Ovary (tissue), 9 donors: ENCODE data around the gene LRRC32. TPM values are rescaled to one million over a fixed set of nuclear protein-coding genes. Genes with fewer than 3 reads are reported as not detected.

Source experiments
- DNase-seq, 5 donors: peaks; one replicate each; pipeline ENCODE4 v3.0.0-alpha.2; 2019 to 2020
- H3K27ac ChIP-seq, 2 donors: fragments of 200-600 bp; one replicate each; pipeline versions ENCODE4 v1.5.1 to v1.8.0; 2019 to 2022
- H3K27me3 ChIP-seq: fragments of 200-600 bp; one replicate; pipeline ENCODE4 v1.8.0; 2022
- H3K36me3 ChIP-seq: fragments of 200-600 bp; sonication (generic); one replicate; pipeline ENCODE4 v1.5.1; 2019
- H3K4me1 ChIP-seq: one replicate; pipeline ENCODE4 v1.8.1; 2013; ENCODE audit warnings: mild to moderate bottlenecking, moderate library complexity; ENCODE audit not compliant: insufficient read depth
- H3K4me3 ChIP-seq: fragments of 200-600 bp; sonication (generic); one replicate; pipeline ENCODE4 v1.5.1; 2017
- H3K9me3 ChIP-seq, 2 donors: fragments of 200-600 bp in 1 of 2; sonication (generic) in 1 of 2; one replicate each; pipeline versions ENCODE4 v1.5.1 to v1.8.1; 2013 to 2019; ENCODE audit warnings: mild to moderate bottlenecking in 1 of 2, moderate library complexity in 1 of 2
- CTCF ChIP-seq, 3 donors: fragments of 450-650 bp in 2 of 3; fragments of 200-600 bp in 1 of 3; IDR thresholded peaks; one replicate each; pipeline versions ENCODE4 v1.5.1 to v1.8.0; 2016 to 2022; ENCODE audit warnings: antibody characterized with exemption in 3 of 3, mild to moderate bottlenecking in 1 of 3
- EP300 ChIP-seq: sonication (generic); formaldehyde crosslinking; IDR thresholded peaks from one replicate; pipeline ENCODE4 v1.6.1; 2017; ENCODE audit warnings: antibody characterized with exemption
- POLR2A ChIP-seq: fragments of 450-650 bp; IDR thresholded peaks from one replicate; pipeline ENCODE4 v1.6.1; 2017; ENCODE audit warnings: antibody characterized with exemption, mild to moderate bottlenecking, moderate library complexity
- WGBS, 3 donors: extraction: QIAGEN DNeasy Blood & Tissue Kit in 1 of 3; methylation state at CpG; one replicate each; pipeline versions ENCODE4 v1.1.5 to v1.1.7; 2013 to 2017; 5-methylcytosine and 5-hydroxymethylcytosine counted together
- intact Hi-C, 4 donors: fragments of 100-400 bp; cut with DNase I; formaldehyde crosslinking; loops; one replicate each; pipeline versions ENCODE4 v1.11.0 to v1.15.1; 2022 to 2023
- polyA plus RNA-seq, 2 donors: library from polyadenylated mRNA; stranded (reverse); fragments of 200-250 nt in 1 of 2; fragments of 350-450 nt in 1 of 2; fragmentation: Illumina TruSeq in 1 of 2; extraction: RNeasy Lipid Tissue Mini Kit (QIAGEN cat#74804) in 1 of 2; gene quantifications; one replicate each; pipeline ENCODE4 v1.2.3, GENCODE V29; 2013 to 2014
- total RNA-seq, 7 donors: library from RNA; depleted of rRNA in 2 of 7; stranded (reverse); fragments of >200 nt in 2 of 7; fragmentation: NEBNext Ultra II Directional in 3 of 7; extraction: Animal tissue kit (Norgen Biotek cat#: 25700) in 3 of 7; gene quantifications; one replicate each; pipeline versions ENCODE4 v1.1.0 to v1.2.4, GENCODE V29; 2016 to 2023
- donor health status: DM: no; HTN: no; CAD: no; lungs with moderate emphysema.
- donor health status: DM: no; HTN: no; CAD: no.
- donor health status: Bipolar disorder and iron deficiency.
- donor health status: DM: yes; HTN: yes; CAD: no.
- donor health status: DM: no; HTN: no; CAD: no.
- donor health status: DM: yes; HTN: yes; CAD: no.

LRRC32 gene
- total and polyA plus RNA-seq, 9 donors, result 3.2 to 47.1 (median 29.5) TPM

GRCh38 chr11:76712125-76712524 lies 41.6 kb upstream of the LRRC32 start:
- no peaks in the 10 kb centered on the region for H3K36me3 ChIP-seq
- H3K27ac ChIP-seq, result no peak overlapping the region
- H3K4me3 ChIP-seq, result no peak overlapping the region
- no peaks in the 10 kb centered on the region for H3K9me3 ChIP-seq
- H3K27me3 ChIP-seq, result no peaks in the 10 kb centered on the region
- TF ChIP-seq CTCF (IDR thresholded peaks at IDR 0.05) (no peak), POLR2A (no peak), EP300 (no peak)
- 88 to 92% (median 88%) methylated on average over 6 of the region's 6 CpGs for WGBS, 3 donors
- intact Hi-C loops, result no loop called here
- peak in 1 of 5 donors; percentile 18 for DNase-seq
- H3K4me1 ChIP-seq, result no peaks in the 10 kb centered on the region

- Histone ChIP-seq H3K27ac (no peak overlapping the region), H3K36me3 (no peaks in the 10 kb centered on the region), H3K9me3 (no peaks in the 10 kb centered on the region), H3K27me3 (no peaks in the 10 kb centered on the region), H3K4me1 (no peaks in the 10 kb centered on the region), H3K4me3 (no peak overlapping the region)
- WGBS, 3 donors, result 87 to 94% (median 94%) methylated on average over 4 of the region's 4 CpGs
- TF ChIP-seq EP300 (no peak), POLR2A (no peak), CTCF (IDR thresholded peaks at IDR 0.05) (no peak)
- intact Hi-C loops, result no loop called here
- no peak for DNase-seq
These were observed 39.2 kb upstream of the LRRC32 start for GRCh38 chr11:76709756-76710155.

GRCh38 chr11:76708972-76709660 lies 38.6 kb upstream of the LRRC32 start:
- no peak overlapping the region for H3K4me3 ChIP-seq

GRCh38 chr11:76707293-76707825 lies 36.8 kb upstream of the LRRC32 start:
- 85 to 88% (median 88%) methylated on average over 13 of the region's 13 CpGs for WGBS, 3 donors
- Histone ChIP-seq H3K4me3 (no peak overlapping the region), H3K36me3 (no peaks in the 10 kb centered on the region), H3K9me3 (no peaks in the 10 kb centered on the region), H3K27me3 (no peaks in the 10 kb centered on the region), H3K27ac (no peak overlapping the region), H3K4me1 (no peaks in the 10 kb centered on the region)
- TF ChIP-seq POLR2A, result no peak
- TF ChIP-seq EP300, result no peak
- no peak for TF ChIP-seq CTCF (IDR thresholded peaks at IDR 0.05)
- intact Hi-C loops, result no loop called here
- DNase-seq, result no peak

More at GRCh38 chr11:76708972-76709660, 38.6 kb upstream of the LRRC32 start:
- H3K36me3 ChIP-seq, result no peaks in the 10 kb centered on the region
- intact Hi-C loops, result no loop called here
- TF ChIP-seq CTCF (IDR thresholded peaks at IDR 0.05) (no peak), POLR2A (no peak), EP300 (no peak)
- H3K4me1 ChIP-seq, result no peaks in the 10 kb centered on the region
- H3K27ac ChIP-seq, result no peak overlapping the region
- no peak for DNase-seq
- no peaks in the 10 kb centered on the region for H3K9me3 ChIP-seq
- H3K27me3 ChIP-seq, result no peaks in the 10 kb centered on the region
- 86 to 90% (median 86%) methylated on average over 8 of the region's 8 CpGs for WGBS, 3 donors
